ENCODE results near the gene MEF2D.
A peak's percentile ranks its signal among the peaks of the same experiment; 100 is the strongest.

Gene MEF2D

GRCh38 chr1:156523801-156524480 is 23.4 kb upstream of the MEF2D start:
- no peak for DNase-seq

DNA sequence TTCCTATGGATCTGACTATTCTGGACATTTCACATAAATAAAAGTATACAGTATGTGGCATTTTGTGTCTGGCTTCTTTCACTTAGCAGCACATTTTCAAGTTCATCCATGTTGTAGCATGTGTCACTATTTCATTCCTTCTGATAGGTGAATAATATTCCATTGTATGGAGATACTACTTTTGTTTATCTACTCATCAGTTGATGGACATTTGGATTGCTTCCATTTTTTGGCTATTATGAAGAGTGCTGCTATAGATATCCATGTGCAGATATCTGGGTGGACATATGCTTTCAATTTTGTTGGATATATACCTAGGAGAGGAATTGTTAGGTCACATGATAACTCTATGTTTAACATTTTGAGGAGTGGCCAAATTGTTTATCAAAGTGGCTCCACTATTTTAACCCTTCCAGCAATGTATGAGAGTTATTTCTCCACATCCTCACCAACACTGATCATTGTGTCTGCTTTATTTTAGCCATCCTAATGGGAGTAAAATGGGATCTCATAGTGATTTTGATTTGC is 21.9 kb upstream of the MEF2D start:
- no peak for DNase-seq

- DNase-seq: no peak
Measured at GRCh38 chr1:156517748-156518147, 17.2 kb upstream of the MEF2D start.

GRCh38 chr1:156516821-156517220 is 16.2 kb upstream of the MEF2D start:
- DNase-seq: no peak

- no peak for DNase-seq
Measured at GRCh38 chr1:156515956-156516355, 15.4 kb upstream of the MEF2D start.

DNA sequence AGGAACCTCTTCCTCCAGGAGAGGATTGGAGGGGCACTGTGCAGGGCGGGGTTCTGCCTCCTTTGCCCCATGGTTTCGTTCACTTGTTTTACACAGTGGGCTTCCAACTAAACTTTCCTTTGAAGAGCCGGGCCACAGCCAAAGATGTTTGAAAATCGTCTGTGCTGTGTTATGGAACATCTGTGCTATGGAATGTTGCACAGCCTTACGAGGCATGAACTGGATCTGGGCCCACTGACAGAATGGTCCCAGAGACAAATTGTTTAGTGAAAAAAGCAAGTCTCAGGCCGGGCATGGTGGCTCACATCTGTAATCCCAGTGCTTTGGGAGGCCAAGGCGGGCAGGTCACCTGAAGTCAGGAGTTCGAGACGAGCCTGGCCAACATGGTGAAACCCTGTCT is 12.6 kb upstream of the MEF2D start:
- no peak for DNase-seq

DNA sequence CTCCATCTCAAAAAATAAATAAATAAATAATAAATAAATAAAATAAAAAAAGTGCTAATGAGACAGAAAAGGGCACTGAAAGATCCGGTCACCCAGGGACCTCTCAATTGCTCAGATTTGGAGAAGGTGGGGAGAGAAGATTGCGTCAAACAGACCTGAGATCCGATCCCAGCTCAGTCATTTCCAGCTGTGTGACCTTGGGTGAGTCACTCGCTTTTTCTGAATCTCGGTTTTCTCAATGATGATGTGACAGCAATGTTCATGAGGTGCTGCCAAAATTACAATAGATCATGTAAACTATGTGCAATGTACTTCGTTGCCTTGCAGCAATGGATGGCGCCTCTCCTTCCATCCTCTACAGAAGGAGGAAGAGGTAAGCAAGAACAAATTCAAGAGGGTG is 11.1 kb upstream of the MEF2D start:
- DNase-seq: no peak

DNA sequence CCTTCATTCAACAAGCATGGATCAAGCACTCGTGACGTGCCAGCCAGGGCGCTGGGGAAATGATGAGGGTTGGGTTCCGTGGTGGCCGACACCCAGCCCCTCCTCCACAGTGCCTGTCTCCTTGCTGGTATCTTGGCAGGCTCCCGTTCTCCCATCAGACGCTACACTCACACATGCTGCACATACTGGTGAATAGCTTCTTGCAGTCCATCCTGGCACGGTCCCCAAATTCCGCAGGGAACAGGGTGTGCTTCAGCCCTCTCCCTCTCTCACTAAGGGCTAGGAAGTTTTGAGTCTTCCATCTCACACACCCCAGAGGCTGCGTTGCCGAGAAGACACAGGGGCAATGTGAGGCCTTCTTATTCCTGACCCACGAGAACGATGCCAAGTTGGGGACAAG is 10.1 kb upstream of the MEF2D start:
- DNase-seq: no peak

- DNase-seq: no peak
Measured at GRCh38 chr1:156509424-156510034, 9.0 kb upstream of the MEF2D start.

- DNase-seq: no peak
Measured at GRCh38 chr1:156508955-156509234, 8.3 kb upstream of the MEF2D start.

- DNase-seq: no peak
Measured at GRCh38 chr1:156508205-156508954, 7.8 kb upstream of the MEF2D start.

GRCh38 chr1:156506450-156506849 is 5.9 kb upstream of the MEF2D start:
- no peak for DNase-seq

DNA sequence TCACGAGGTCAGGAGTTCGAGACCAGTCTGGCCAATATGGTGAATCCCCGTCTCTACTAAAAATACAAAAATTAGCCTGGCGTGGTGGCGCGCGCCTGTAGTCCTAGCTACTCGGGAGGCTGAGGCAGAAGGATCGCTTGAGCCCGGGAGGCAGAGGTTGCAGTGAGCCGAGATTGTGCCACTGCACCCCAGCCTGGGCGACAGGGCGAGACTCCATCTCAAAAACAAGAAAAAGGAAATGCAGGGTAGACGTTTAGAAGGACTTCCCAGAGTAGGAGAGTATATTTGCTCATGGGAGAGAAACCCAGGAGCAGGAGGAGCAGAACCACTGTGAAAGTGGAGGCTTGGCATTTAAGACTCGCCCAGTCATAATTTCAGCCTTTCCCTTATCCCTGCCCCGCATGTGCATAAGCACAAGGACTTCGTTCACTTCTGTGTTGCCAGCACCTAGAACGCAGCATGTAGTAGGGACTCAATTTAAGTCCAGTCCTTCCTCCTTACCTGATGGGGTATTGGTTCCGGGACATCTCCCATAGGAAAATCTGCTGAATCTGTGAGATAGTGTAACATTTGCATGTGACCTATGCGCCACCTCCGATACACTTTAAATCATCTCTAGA is 5.2 kb upstream of the MEF2D start:
- no peak for DNase-seq

DNA sequence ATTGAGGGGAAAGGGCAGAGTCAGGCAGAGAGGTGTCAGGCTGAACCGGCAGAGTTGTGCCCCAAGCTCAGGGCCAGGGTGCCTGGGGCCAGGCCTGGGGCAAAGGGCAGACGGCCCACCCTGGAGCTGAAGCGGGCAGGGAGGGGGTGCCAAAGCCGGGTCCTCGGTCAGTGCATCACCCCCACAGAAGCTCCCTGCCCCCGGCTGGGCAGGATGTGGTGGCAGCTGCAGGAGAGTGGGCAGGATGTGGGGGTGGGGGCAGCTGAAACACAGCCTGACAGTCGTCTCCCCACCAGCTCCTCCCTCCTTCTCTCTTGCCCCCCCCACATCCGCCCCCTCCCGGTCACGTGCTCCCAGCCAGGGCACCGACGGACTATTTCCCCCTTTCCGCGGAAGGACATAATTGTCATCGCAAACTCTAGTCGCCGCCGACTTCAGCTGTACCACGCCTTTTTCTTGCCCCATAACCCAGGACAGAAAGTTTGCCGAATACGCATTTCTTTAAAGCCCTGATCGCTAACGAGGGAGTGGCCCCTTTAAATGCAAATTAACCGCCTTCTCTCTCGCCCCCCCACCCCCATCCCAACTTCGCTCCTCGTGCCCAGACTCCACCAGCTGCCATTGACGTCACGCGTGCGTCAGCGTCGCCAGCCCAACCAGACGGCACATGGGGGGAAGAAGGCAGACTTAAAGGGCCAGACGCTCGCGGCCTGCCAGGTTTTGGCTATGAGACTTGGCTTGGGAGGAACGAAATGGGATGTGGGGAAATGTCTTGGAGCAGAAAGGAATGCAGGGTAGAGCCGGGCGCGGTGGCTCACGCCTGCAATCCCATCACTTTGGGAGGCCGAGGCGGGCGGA is 4.5 kb upstream of the MEF2D start:
- DNase-seq: peak; percentile 93

- DNase-seq: no peak
Measured at GRCh38 chr1:156504438-156504813, 3.9 kb upstream of the MEF2D start.

- no peak for DNase-seq
Measured at GRCh38 chr1:156503698-156504437, 3.3 kb upstream of the MEF2D start.

DNA sequence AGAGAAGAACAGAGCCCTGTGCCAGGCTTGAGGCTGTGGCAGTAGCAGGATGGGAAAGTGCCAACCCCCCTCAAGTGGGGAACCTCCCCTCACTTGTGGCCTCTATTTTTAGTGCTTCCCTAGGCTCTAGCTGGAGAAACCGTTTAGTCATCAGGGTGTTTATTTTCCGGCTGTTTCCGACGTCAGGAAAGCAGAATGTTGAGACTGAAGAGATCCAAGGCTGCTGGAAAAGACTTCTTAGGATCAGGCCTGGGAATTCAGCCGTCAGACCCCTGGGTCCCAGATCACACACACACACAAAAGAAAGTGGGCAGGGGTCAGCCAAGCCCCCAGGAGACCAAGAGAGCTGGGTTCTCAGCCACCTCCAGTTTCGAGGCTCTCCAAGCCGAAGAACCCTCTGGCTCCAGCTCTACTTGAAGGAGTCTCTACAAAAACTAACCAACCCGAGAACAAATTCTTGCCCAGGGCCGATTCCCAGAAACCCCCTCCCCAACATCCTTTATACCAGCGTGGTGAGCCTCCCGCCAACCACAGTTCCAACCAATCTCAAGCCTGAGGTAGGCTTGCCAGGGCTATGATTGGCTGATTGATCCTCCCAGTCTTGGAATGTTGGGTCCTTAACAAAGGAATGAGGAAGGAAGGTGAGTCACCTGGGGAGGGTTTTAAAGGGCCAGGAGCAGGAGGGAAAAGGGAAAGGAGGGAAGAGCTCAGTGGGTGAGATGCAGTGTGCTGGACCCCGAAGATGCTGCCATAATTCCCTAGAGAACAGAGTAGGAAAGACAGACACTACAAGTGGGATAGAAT is 2.5 kb upstream of the MEF2D start:
- no peak for DNase-seq

DNA sequence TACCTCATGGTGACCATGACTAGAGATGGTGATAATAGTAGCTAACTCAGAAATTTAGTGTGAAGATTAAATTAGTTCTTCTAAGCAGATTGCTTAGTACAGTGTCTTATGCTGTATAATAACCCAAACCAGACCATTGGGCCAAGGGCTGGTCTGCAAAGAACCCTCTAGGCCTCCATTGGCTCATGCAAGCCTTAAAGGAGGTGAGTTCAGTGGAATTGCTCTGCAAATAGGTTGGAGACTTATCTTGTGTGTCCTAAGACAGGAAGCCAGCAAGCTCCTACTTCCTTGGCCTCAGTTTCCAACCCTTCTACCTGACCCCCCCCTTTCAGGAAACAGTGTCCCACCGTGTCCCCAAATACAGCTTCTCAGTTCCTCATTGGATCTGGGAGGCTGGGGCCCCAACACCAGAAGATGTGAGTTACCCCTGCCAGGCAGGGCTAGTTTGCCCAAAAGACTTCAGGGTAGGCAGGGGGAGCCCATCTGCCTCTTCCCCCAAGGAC is 1.9 kb upstream of the MEF2D start:
- DNase-seq: no peak

DNA sequence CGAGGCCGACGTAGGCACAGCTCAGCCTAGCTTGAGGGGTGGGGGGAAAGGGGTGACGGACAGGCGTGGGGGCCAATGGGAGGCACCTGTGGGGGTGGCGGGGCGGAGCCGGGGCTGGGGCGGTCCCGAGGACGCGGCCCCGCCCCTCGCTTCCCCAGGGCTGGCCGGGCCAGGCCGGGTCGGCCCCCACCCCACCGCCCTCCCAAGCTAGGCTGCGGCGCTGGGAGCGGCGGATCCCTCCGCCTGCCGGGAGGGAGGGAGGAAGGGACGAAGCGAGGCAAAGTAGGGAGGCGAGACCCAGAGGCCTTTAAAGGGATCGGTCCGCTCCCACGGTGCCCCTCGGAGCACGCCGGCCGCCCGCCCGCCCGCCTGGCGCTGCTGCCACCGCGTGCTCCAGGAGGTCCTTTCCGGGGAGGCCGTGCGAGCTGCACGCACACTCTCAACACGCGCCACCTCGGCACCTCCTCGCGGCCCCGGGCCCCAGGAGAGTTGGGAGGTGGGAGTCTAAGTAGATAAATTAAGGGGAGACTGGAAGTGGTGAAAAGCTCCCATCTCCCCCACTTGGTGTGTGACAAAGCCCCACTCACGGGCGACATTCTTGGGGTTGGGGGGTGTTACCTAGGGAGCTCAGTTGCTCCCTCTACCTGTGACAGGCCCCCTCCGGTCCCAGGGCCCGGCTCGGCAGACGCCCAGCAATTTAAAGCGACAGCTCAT is 375 bp upstream of the MEF2D start:
- DNase-seq: peak; percentile 75

GRCh38 chr1:156499842-156500542 is 583 bp downstream of the MEF2D start:
- DNase-seq: peak; percentile 25

All from NCI-H748 treated with DMSO at 0.1 percent for 48 hours (cell line).